Muscle of leg (tissue), 11 donors: ENCODE measurements around the gene PPP1R15B. TPM values are rescaled to one million over a fixed set of nuclear protein-coding genes. Genes with fewer than 3 reads are reported as not detected.

Experiments
- DNase-seq: peaks from one replicate; pipeline ENCODE4 v3.0.0; 2013
- H3K27ac ChIP-seq: one replicate; pipeline ENCODE4 v1.5.1; 2013; ENCODE audit warnings: mild to moderate bottlenecking, low read length, control low read depth
- H3K27me3 ChIP-seq: one replicate; pipeline ENCODE4 v1.6.1; 2013; ENCODE audit warnings: low read length; ENCODE audit not compliant: control insufficient read depth, insufficient read depth
- H3K36me3 ChIP-seq: one replicate; pipeline ENCODE4 v1.6.1; 2013; ENCODE audit warnings: low read length; ENCODE audit not compliant: control insufficient read depth, insufficient read depth
- H3K4me1 ChIP-seq: one replicate; pipeline ENCODE4 v1.6.1; 2013; ENCODE audit warnings: low read length; ENCODE audit not compliant: control insufficient read depth, insufficient read depth
- H3K4me3 ChIP-seq: one replicate; pipeline ENCODE4 v1.5.1; 2013; ENCODE audit warnings: low read length, control low read depth
- H3K9me3 ChIP-seq: replicated peaks from 2 replicates; pipeline ENCODE4 v1.6.1; 2013; ENCODE audit warnings: low read depth, low read length; ENCODE audit not compliant: control insufficient read depth
- WGBS: methylation state at CpG from one replicate; pipeline ENCODE4 v1.1.5; 2013; ENCODE audit warnings: missing lambda C conversion rate; ENCODE audit not compliant: insufficient coverage; 5-methylcytosine and 5-hydroxymethylcytosine counted together
- polyA plus RNA-seq, 8 donors: library from polyadenylated mRNA; unstranded; fragments of 120-200 nt; gene quantifications; one replicate each; pipeline versions ENCODE4 v1.2.1 to v1.2.3, GENCODE V29; 2013; ENCODE audit warnings: inconsistent platforms in 1 of 8, low replicate concordance in 1 of 8; ENCODE audit not compliant: insufficient read length in 8 of 8, insufficient read depth in 1 of 8
- total RNA-seq: library from RNA; stranded (reverse); fragments of 120-200 nt; gene quantifications from one replicate; pipeline ENCODE4 v1.2.4, GENCODE V29; 2013

Gene PPP1R15B
- total and polyA plus RNA-seq, 9 donors = 20.9 to 33.4 (median 25.0) TPM

DNA sequence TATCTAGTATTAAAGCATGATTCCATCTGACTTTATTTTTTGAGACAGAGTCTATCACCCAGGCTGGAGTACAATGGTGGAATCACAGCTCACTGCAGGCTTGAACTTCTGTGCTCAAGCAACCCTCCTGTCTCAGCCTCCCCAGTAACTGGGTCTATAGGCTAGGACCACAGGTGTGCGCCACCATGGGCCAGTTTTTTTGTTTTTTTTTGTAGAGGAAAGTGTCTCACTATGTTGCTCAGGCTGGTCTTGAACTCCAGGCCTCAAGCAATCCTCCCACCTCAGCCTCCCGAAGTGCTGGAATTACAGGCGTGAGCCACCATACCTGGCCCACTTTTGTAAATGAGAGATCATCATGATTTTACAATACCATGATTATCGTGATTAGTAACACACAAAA lies 9.2 kb downstream of the PPP1R15B start:
- Histone ChIP-seq H3K9me3 (no peaks in the 10 kb centered on the region), H3K4me1 (peaks cover 2% of the 10 kb centered on the region), H3K27me3 (no peaks in the 10 kb centered on the region), H3K4me3 (no peak overlapping the region), H3K27ac (no peak overlapping the region), H3K36me3 (peaks cover 33% of the 10 kb centered on the region)
- 60% methylated on average over 1 of the region's 4 CpGs for WGBS
- DNase-seq = no peak

DNA sequence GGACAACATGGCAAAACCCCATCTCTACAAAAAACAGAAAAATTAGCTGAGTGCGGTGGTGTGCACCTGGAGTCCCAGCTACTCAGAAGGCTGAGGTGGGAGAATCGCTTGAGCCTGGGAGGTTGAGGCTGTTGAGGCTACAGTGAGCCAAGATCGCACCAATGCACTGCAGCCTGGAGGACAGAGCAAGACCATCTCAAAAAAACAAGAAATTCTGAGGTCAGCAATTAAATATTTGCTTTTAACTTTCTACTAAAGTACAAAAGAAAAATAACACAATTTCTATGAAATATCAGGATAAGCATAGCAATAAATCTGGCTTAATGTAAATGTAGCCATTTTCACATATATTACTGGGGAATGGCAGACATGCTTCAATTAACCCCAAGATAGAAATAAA lies 9.9 kb downstream of the PPP1R15B start:
- WGBS = 86% methylated on average over 1 of the region's 3 CpGs
- peaks cover 2% of the 10 kb centered on the region for H3K4me1 ChIP-seq
- H3K27me3 ChIP-seq = no peaks in the 10 kb centered on the region
- DNase-seq = no peak
- no peaks in the 10 kb centered on the region for H3K9me3 ChIP-seq
- no peak overlapping the region for H3K4me3 ChIP-seq
- H3K27ac ChIP-seq = no peak overlapping the region
- H3K36me3 ChIP-seq = peaks cover 33% of the 10 kb centered on the region

DNA sequence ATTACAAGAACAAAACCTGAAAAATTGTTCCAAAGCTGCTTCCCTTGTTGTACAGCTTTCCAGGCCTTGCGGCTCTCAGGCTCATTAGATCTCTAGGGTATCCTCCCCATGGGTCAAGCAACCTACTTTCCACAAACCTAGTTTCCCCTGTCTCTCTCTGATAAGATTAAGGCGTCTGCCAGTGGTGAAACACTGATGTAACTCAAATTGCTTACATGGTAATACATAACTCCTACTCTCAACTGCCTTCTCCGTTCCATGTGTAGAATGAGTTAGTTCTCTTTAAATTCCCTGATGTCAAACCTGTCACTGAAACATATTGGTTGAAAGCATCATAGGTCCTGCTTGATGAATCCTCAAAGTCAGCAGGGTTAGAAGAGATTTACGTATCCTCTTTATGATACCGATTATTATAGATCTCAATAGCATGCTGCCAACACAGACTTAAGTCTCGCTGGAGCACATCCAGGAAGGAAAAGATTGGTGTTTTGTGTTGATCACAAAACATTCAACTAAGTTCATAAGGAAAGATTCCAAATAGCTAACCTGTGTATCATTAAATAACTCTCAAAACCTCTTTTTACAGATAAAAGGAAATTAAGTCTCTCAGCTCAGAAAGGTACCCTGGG lies 10.6 kb downstream of the PPP1R15B start:
- no peak for DNase-seq
- Histone ChIP-seq H3K4me3 (no peak overlapping the region), H3K27ac (no peak overlapping the region), H3K27me3 (no peaks in the 10 kb centered on the region), H3K36me3 (peaks cover 33% of the 10 kb centered on the region), H3K9me3 (no peaks in the 10 kb centered on the region), H3K4me1 (peaks cover 2% of the 10 kb centered on the region)
- 60% methylated on average over 1 of the region's 6 CpGs for WGBS

DNA sequence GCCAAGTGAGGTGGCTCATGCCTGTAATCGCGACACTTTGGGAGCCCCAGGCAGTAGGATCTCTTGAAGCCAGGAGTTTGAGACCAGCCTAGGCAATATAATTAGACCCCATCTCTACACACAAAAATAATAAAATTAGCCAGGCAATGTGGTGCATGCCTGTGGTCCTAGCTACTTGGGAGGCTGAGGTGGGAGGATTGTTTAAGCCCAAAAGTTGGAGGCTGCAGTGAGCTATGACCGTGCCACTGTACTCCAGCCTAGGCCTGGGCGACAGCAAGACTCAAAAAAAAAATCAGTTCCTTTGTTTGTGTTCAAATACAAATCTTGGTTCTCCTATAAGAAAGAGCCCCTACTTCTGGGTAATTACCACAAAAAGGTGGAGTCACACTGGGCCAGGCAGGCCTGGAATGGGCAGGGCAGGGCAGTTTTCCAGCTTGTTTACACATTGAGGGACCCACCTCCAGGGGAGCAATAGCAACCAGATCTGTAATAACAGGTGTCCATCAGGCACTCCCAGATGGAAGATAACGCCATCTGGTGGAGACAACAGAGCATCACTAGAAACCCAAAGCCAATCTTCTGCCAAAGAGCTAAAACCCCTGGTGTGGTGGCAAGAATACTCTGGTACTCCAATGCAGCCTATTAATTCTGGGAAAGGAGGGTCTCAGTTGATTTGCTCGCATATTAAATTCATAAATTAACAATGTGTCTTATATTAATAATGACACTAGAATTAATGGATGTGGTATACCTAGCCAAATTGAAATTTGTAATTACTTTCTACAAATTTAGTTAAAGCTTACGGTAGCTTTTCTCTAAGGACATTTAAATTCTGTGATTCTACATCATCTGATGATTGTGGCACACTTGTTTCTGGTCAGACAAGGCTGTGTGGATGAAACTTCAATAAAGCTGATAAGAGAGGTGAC lies 13.2 kb downstream of the PPP1R15B start:
- Histone ChIP-seq H3K4me3 (no peak overlapping the region), H3K9me3 (no peaks in the 10 kb centered on the region), H3K27me3 (no peaks in the 10 kb centered on the region), H3K36me3 (peaks cover 21% of the 10 kb centered on the region), H3K27ac (peak overlapping the region; percentile 22), H3K4me1 (peaks cover 2% of the 10 kb centered on the region)
- WGBS = 20% methylated on average over 1 of the region's 7 CpGs
- peak; percentile 75 for DNase-seq

DNA sequence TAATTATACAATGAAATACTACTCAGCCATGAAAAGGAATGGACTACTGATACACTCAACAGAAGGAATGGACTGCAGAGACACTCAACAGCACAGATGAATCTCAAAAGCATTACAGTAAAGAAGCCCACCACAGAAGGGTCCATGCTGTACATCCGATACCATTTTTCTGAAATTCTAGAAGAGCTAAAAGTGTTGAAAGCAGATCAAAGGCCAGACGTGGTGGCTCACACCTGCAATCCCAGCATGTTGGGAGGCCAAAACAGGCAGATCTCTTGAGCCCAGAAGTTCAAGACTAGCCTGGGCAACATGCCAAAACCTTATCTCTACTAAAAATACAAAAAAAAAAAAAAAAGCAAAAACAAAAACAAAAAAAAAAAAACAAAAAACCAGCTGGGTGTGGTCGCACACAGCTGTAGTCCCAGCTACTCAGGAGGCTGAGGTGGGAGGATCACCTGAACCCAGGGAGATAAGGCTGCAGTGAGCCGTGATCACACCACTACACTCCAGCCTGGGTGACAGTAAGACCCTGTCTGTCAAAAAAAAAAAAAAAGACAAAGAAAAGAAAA lies 15.5 kb downstream of the PPP1R15B start:
- no peaks in the 10 kb centered on the region for H3K27me3 ChIP-seq
- 100% methylated on average over 1 of the region's 4 CpGs for WGBS
- no peaks in the 10 kb centered on the region for H3K9me3 ChIP-seq
- H3K4me1 ChIP-seq = peaks cover 2% of the 10 kb centered on the region
- H3K27ac ChIP-seq = no peak overlapping the region
- H3K4me3 ChIP-seq = no peak overlapping the region
- no peak for DNase-seq
- peaks cover 19% of the 10 kb centered on the region for H3K36me3 ChIP-seq

DNA sequence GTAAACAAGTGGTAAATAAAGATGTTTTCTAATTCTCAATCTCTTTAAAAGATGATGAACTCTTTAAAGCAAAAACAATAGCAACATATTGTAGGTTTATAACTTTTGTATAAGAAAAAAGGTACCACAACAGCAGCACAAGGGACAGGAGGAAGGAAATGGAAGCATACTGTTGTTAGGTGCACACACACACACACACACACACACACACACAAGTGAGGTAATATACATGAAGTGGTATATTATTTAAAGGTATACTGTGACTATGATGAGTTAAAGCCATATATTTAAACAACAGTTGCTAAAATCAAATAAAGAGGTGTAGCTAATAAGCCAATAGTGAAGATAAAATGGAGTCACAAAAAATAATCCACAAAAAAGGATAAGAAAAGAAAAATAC lies 20.0 kb downstream of the PPP1R15B start:
- no peaks in the 10 kb centered on the region for H3K36me3 ChIP-seq
- peaks cover 2% of the 10 kb centered on the region for H3K27me3 ChIP-seq
- H3K9me3 ChIP-seq = no peaks in the 10 kb centered on the region
- H3K27ac ChIP-seq = no peak overlapping the region
- H3K4me1 ChIP-seq = no peaks in the 10 kb centered on the region
- no peak overlapping the region for H3K4me3 ChIP-seq
- DNase-seq = no peak

DNA sequence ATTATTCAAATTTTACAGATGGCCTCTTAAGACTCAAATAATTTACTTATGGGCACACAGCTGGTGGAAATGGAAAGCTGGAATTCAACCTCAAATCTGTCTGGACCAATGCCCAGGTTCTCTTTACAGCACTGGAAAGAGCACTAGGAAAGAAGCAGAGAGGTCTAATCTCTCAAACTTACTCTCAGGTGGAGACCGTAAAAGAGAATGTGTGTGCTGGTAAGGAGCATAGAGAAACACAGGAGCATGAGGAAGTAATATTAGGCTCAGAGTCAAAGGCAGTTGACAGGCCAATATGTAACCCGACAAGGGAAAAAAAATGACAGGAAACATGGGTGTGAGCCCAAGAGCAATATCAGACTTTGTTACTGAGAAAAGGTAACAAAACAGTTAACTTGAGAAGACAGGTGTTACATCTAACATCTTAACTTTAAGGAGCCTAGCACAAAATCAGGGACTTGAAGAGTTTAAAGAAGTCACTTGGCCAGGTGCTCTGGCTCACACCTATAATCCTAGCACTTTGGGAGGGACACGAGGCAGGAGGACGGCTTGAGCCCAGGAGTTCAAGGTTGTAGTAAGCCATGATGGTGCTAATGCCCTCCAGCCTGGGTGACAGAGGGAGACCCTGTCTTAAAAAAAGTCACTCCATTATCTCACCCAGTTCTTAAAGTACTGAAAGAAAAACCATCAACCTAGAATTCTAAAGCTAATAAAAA lies 20.7 kb downstream of the PPP1R15B start:
- Histone ChIP-seq H3K9me3 (no peaks in the 10 kb centered on the region), H3K4me3 (no peak overlapping the region), H3K4me1 (no peaks in the 10 kb centered on the region), H3K27ac (no peak overlapping the region), H3K27me3 (peaks cover 3% of the 10 kb centered on the region), H3K36me3 (no peaks in the 10 kb centered on the region)
- WGBS = 7% methylated on average over 2 of the region's 4 CpGs
- no peak for DNase-seq

DNA sequence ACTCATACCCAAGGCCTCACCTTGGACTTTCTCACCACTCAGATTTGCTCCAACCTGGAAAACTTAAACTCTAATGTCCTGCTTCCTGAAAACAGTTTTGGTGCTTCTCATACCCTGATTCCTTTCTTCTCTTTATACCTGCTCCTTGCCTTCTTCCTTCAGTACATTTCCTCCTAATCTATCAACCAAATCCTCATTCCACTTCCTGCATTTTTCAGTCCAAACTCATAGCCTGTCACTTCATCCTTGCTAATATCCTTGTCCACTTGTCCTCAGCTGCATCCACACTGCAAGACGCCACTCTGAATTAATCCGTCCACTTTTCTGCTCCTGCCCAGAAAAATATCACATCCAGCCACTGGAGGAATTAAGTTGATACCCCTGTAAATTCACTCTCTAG lies 25.9 kb downstream of the PPP1R15B start:
- no peak overlapping the region for H3K4me3 ChIP-seq
- peaks cover 16% of the 10 kb centered on the region for H3K27me3 ChIP-seq
- H3K27ac ChIP-seq = no peak overlapping the region
- no peak for DNase-seq
- no peaks in the 10 kb centered on the region for H3K36me3 ChIP-seq
- 71% methylated on average over 2 of the region's 2 CpGs for WGBS
- H3K4me1 ChIP-seq = no peaks in the 10 kb centered on the region
- no peaks in the 10 kb centered on the region for H3K9me3 ChIP-seq

DNA sequence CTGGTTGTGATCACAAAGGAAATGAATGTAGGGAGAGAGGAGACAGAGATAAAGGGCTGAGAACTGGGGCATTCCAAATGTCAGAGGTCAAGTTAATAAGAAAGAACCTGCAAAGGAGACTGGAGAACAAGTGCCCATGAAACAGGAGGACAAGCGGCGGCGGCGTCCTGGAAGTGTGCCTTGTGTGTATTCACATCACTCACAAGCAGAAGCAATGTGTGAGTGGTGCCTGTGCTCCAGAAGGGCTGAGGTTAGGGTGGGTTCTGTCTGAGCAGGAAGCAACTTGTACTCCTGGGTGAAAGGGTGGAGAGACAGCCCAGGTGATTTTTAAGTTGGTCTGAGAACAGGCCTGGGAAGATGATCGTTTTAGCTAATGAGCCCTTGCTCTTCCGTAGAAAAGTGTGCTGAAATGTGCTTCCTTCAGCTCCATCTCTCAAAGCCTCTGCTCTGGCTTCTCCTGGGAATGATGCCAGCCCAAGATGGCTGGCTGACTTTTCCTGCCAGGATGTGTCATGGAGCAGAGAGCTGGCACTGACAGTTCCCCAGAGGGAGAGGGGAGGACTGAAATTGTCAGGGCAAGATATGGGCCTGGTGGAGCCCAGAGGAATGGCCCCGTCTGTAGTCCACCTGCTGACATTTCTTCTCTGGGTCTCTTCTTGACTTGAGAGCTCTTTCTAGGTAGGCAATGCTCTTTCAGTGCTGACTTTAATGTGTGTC lies 26.8 kb downstream of the PPP1R15B start:
- H3K27ac ChIP-seq = no peak overlapping the region
- WGBS = 80% methylated on average over 1 of the region's 7 CpGs

More for the DNA sequence above, 26.8 kb downstream of the PPP1R15B start:
- Histone ChIP-seq H3K9me3 (no peaks in the 10 kb centered on the region), H3K36me3 (no peaks in the 10 kb centered on the region), H3K4me3 (no peak overlapping the region), H3K4me1 (no peaks in the 10 kb centered on the region), H3K27me3 (peaks cover 23% of the 10 kb centered on the region)
- DNase-seq = no peak
